GM10248 (cell line): ENCODE data around the gene MAFB.

ENCODE experiments used
- CTCF ChIA-PET: fragments of 300-600 bp; sonication (Branson Sonifier 250); formaldehyde crosslinking; extraction: SDS; loops from one replicate; lab custom pipeline; 2021; ENCODE audit warnings: antibody characterized with exemption; lab: Yijun Ruan, JAX
- POLR2A ChIA-PET: fragments of 350-650 bp; sonication (Branson Sonifier 250); formaldehyde crosslinking; extraction: SDS; loops from one replicate; lab custom pipeline; 2020; ENCODE audit warnings: antibody characterized with exemption; lab: Yijun Ruan, JAX
- DNase-seq: peaks from one replicate; pipeline ENCODE4 v3.0.0; 2012; ENCODE audit errors: extremely low spot score
- TF ChIP-seq, protein P1 (sequence below): IDR thresholded peaks from 2 replicates; pipeline ENCODE4 v1.5.1; 2012; ENCODE audit warnings: mild to moderate bottlenecking, low read depth; ENCODE audit errors: extremely low read depth, missing control alignments, control extremely low read depth

The MAFB gene

DNA sequence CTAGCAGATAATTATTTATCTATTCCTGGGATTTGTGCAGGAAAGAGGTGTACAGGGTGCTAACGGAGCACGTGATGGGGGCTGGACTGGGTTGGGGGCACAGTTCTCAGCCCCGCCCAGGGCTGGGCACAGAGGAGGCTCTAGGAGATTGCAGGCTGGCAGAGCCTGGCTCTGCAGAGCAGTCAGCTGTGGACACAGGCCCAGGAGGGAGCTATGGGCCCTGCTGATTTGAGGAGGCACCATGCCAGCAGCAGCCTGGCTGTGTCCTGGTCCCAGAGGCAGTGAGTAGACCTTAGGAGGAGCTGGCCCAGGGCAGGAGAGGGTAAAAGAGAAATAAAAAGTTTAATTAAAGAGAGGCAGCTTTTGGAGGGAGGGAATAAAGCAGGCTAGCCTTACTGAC is 19.3 kb downstream of the MAFB start:
- no peak for DNase-seq
- CTCF ChIA-PET = no interaction called here
- POLR2A ChIA-PET = no interaction called here
- TF ChIP-seq, protein P1, sequence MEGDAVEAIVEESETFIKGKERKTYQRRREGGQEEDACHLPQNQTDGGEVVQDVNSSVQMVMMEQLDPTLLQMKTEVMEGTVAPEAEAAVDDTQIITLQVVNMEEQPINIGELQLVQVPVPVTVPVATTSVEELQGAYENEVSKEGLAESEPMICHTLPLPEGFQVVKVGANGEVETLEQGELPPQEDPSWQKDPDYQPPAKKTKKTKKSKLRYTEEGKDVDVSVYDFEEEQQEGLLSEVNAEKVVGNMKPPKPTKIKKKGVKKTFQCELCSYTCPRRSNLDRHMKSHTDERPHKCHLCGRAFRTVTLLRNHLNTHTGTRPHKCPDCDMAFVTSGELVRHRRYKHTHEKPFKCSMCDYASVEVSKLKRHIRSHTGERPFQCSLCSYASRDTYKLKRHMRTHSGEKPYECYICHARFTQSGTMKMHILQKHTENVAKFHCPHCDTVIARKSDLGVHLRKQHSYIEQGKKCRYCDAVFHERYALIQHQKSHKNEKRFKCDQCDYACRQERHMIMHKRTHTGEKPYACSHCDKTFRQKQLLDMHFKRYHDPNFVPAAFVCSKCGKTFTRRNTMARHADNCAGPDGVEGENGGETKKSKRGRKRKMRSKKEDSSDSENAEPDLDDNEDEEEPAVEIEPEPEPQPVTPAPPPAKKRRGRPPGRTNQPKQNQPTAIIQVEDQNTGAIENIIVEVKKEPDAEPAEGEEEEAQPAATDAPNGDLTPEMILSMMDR = no peak

- DNase-seq = no peak
- TF ChIP-seq, protein P1 = no peak
- CTCF ChIA-PET = no interaction called here
- POLR2A ChIA-PET = no interaction called here
Observed at GRCh38 chr20:40668449-40669228, 20.4 kb downstream of the MAFB start.

DNA sequence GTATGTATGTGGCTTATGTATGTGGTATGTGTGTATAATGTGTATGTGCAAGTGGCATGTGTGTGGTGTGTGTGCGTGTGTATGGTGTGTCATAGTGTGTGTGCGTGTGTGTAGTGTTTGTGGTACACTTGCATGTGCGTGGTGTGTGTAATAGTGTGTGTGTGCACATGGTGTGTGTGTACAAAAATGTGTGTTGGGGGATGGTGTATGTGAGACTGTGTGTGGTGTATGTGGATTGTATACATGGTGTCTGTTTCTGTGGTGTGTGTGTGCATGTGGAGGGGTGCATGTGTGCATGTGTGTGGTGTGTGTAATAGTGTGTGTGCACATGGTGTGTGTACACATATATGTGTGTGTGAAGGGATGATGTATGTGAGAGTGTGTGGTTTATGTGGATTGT is 21.5 kb downstream of the MAFB start:
- ChIA-PET POLR2A (no interaction called here), CTCF (no interaction called here)
- TF ChIP-seq, protein P1 = no peak
- no peak for DNase-seq

GRCh38 chr20:40666336-40666735 is 22.7 kb downstream of the MAFB start:
- no peak for DNase-seq
- ChIA-PET POLR2A (no interaction called here), CTCF (interaction anchor here (1.5 kb wide), 1 partner anchor 24 kb away, joined by 3 read pairs; no protein-coding TSS in a partner anchor)
- TF ChIP-seq, protein P1 = no peak

DNA sequence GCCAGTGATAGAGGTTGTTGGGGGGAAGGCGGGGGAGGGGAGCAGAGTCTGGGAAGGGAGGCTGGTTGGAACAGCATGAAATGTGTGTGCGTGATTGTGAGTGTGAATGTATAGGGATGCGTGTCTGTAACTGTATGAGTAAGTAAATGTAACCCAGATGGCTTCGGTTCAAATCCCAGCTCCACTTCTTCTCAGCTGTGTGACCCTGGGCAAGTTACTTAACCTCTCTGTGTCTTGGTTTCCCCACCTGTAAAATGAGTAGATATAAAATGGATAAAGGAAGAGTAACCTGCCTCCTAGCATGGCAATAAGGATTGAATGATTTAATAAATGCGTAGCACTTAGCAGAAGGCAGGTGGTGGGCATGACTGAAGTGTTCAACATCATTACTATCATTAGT is 24.1 kb downstream of the MAFB start:
- TF ChIP-seq, protein P1 = no peak
- POLR2A ChIA-PET = no interaction called here
- CTCF ChIA-PET = interaction anchor here (1.5 kb wide), 1 partner anchor 26 kb away, joined by 3 read pairs; no protein-coding TSS in a partner anchor
- DNase-seq = no peak

- POLR2A ChIA-PET = no interaction called here
- DNase-seq = no peak
- CTCF ChIA-PET = interaction anchor here (1.1 kb wide), 1 partner anchor 9 kb away, joined by 3 read pairs; no protein-coding TSS in a partner anchor
- TF ChIP-seq, protein P1 = no peak
Observed at GRCh38 chr20:40663991-40664880, 24.8 kb downstream of the MAFB start.
